ENCODE results near the gene TRPM4. TPM values are rescaled to one million over a fixed set of nuclear protein-coding genes. Genes with fewer than 3 reads are reported as not detected.

TRPM4 gene
- total and polyA plus RNA-seq, 2 of the 8 experiments (the other 6 are each of a cell fraction or from before 2014, with no cell fraction given): 11.3 to 13.3 TPM

DNA sequence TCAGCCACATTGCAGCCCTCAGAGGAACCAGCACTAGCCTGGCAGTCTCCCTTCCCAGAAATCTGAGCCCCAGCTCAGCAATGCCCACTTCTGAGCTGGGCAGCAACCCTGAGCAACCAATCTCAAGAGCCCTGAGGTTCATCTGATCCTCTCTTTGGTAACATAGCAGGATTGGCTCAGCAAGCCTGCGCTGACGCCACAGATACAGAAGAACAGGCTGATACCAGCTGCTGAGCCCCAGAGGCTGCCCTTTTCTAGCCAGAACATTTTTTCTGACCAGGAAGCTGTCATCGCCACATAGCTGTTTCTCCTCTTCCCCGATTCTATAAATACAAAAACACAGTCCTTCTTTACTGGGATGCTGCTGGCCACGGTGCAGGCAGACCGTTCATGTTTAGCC is 59.8 kb downstream of the TRPM4 start (continued):
- TF ChIP-seq RNF2 (IDR thresholded peaks at IDR 0.05; ENCODE audit: borderline replicate concordance, low read depth, low read length, missing control alignments, poor library complexity, severe bottlenecking) (no peak), TAF1 (IDR thresholded peaks at IDR 0.05; ENCODE audit: low read depth, low read length) (no peak)
